HG03565 (cell line): Measurements from ENCODE around the gene SMURF1.
"Not testable (repeated sequence)": the region's sequence is repeated elsewhere in the genome, so short reads cannot be mapped to it uniquely, and the experiment has no call there.

Experiments used
- ATAC-seq: cut with Tn5 transposase; IDR thresholded peaks from one replicate; pipeline ENCODE4 v1.9.1; 2021; ENCODE audit warnings: mild to moderate bottlenecking, moderate library complexity; ENCODE audit not compliant: unreplicated experiment

SMURF1 gene

GRCh38 chr7:99143853-99144672 lies at the start of gene SMURF1:
SMURF1 (minus strand) TSS chr7:99144108; CDS start chr7:99143780, 328 bp downstream.
- peak; percentile 78 for ATAC-seq

GRCh38 chr7:99191869-99192596 lies 48.1 kb upstream of the SMURF1 start:
- no peak for ATAC-seq

- no peak for ATAC-seq
These were observed 46.6 kb upstream of the SMURF1 start for GRCh38 chr7:99190359-99191009.

GRCh38 chr7:99189222-99189621 lies 45.3 kb upstream of the SMURF1 start:
- ATAC-seq = no peak

- ATAC-seq = no peak
These were observed 44.3 kb upstream of the SMURF1 start for GRCh38 chr7:99188221-99188620.

- ATAC-seq = no peak
These were observed 40.8 kb upstream of the SMURF1 start for GRCh38 chr7:99184532-99185218.

- no peak for ATAC-seq
These were observed 36.3 kb upstream of the SMURF1 start for GRCh38 chr7:99180067-99180650.

- no peak for ATAC-seq
These were observed 33.3 kb upstream of the SMURF1 start for GRCh38 chr7:99177165-99177564.

- ATAC-seq = no peak
These were observed 29.9 kb upstream of the SMURF1 start for GRCh38 chr7:99173787-99174186.

GRCh38 chr7:99171731-99172130 lies 27.8 kb upstream of the SMURF1 start:
- ATAC-seq = no peak

- ATAC-seq = no peak
These were observed 26.8 kb upstream of the SMURF1 start for GRCh38 chr7:99170730-99171074.

GRCh38 chr7:99170065-99170729 lies 26.3 kb upstream of the SMURF1 start:
- ATAC-seq = no peak

- ATAC-seq = no peak
These were observed 23.2 kb upstream of the SMURF1 start for GRCh38 chr7:99167072-99167471.

- ATAC-seq = no peak
These were observed 21.9 kb upstream of the SMURF1 start for GRCh38 chr7:99165816-99166215.

GRCh38 chr7:99163669-99164068 lies 19.8 kb upstream of the SMURF1 start:
- ATAC-seq = not testable (repeated sequence)

GRCh38 chr7:99156649-99157048 lies 12.7 kb upstream of the SMURF1 start:
- ATAC-seq = no peak

- no peak for ATAC-seq
These were observed 11.3 kb upstream of the SMURF1 start for GRCh38 chr7:99155211-99155610.

GRCh38 chr7:99146979-99147378 lies 3.1 kb upstream of the SMURF1 start:
- ATAC-seq = no peak

GRCh38 chr7:99143521-99143852 lies 421 bp downstream of the SMURF1 start:
- ATAC-seq = no peak

GRCh38 chr7:99142727-99143520 lies 984 bp downstream of the SMURF1 start:
- no peak for ATAC-seq
